Type B pancreatic cell (in vitro differentiated cells): ENCODE data around the gene ZG16. TPM values are rescaled to one million over a fixed set of nuclear protein-coding genes. Genes with fewer than 3 reads are reported as not detected.
"Not testable (repeated sequence)": the region's sequence is repeated elsewhere in the genome, so short reads cannot be mapped to it uniquely, and the experiment has no call there.

Experiments
- DNase-seq: peaks from one replicate; pipeline ENCODE4 v3.0.0; 2021; ENCODE audit warnings: mixed read lengths; ENCODE audit not compliant: unreplicated experiment; ENCODE audit errors: extremely low spot score
- H3K27ac Mint-ChIP-seq: 2 replicates; pipeline ENCODE4 v1.8.0; 2021; ENCODE audit warnings: mild to moderate bottlenecking, mixed read lengths
- H3K27me3 Mint-ChIP-seq: 2 replicates; pipeline ENCODE4 v1.8.0; 2021; ENCODE audit warnings: mixed read lengths
- H3K36me3 Mint-ChIP-seq: 2 replicates; pipeline ENCODE4 v1.8.0; 2021; ENCODE audit warnings: mixed read lengths
- H3K4me1 Mint-ChIP-seq: one replicate; pipeline ENCODE4 v1.8.0; 2021; ENCODE audit warnings: mixed read lengths; ENCODE audit not compliant: unreplicated experiment
- H3K4me3 Mint-ChIP-seq: 2 replicates; pipeline ENCODE4 v1.8.0; 2021; ENCODE audit warnings: mild to moderate bottlenecking, mixed read lengths
- H3K9me3 Mint-ChIP-seq: 2 replicates; pipeline ENCODE4 v1.8.0; 2021; ENCODE audit warnings: mixed read lengths
- CTCF ChIP-seq: fragments of 200-600 bp; sonication (generic); conservative IDR thresholded peaks from 2 replicates; pipeline ENCODE4 v1.5.0; 2021; ENCODE audit warnings: antibody characterized with exemption, mild to moderate bottlenecking
- total RNA-seq: library from RNA; stranded (reverse); gene quantifications from 2 replicates; pipeline ENCODE4 v1.2.1, GENCODE V29; 2021; ENCODE audit warnings: low replicate concordance

Gene ZG16
- total RNA-seq, 1 donor from 2014 or later = 0.85 TPM

GRCh38 chr16:29757950-29758466 lies 20.0 kb upstream of the ZG16 start:
- no peaks in the 10 kb centered on the region for H3K36me3 Mint-ChIP-seq
- H3K4me1 Mint-ChIP-seq = peaks cover 12% of the 10 kb centered on the region
- H3K27me3 Mint-ChIP-seq = no peaks in the 10 kb centered on the region
- peak; percentile 27 for TF ChIP-seq CTCF
- H3K4me3 Mint-ChIP-seq = no peak overlapping the region
- DNase-seq = no peak
- H3K9me3 Mint-ChIP-seq = no peaks in the 10 kb centered on the region
- H3K27ac Mint-ChIP-seq = peak overlapping the region; percentile 34

- Mint-ChIP-seq H3K4me1 (peaks cover 12% of the 10 kb centered on the region), H3K4me3 (peak overlapping the region; percentile 28), H3K27ac (peak overlapping the region; percentile 79), H3K27me3 (no peaks in the 10 kb centered on the region), H3K36me3 (no peaks in the 10 kb centered on the region), H3K9me3 (no peaks in the 10 kb centered on the region)
- no peak for DNase-seq
- TF ChIP-seq CTCF = no peak
These were observed 17.3 kb upstream of the ZG16 start for GRCh38 chr16:29760567-29761279.

GRCh38 chr16:29761280-29761651 lies 16.8 kb upstream of the ZG16 start:
- H3K27ac Mint-ChIP-seq, H3K36me3 Mint-ChIP-seq, H3K9me3 Mint-ChIP-seq, H3K4me3 Mint-ChIP-seq, DNase-seq, H3K27me3 Mint-ChIP-seq: not testable (repeated sequence)
- H3K4me1 Mint-ChIP-seq = peaks cover 12% of the 10 kb centered on the region

GRCh38 chr16:29761882-29762281 lies 16.2 kb upstream of the ZG16 start:
- no peak overlapping the region for H3K27ac Mint-ChIP-seq
- no peak overlapping the region for H3K4me3 Mint-ChIP-seq
- H3K9me3 Mint-ChIP-seq = no peaks in the 10 kb centered on the region
- H3K36me3 Mint-ChIP-seq = no peaks in the 10 kb centered on the region
- no peak for DNase-seq
- TF ChIP-seq CTCF = no peak
- no peaks in the 10 kb centered on the region for H3K27me3 Mint-ChIP-seq
- peaks cover 8% of the 10 kb centered on the region for H3K4me1 Mint-ChIP-seq

- Mint-ChIP-seq H3K9me3 (no peaks in the 10 kb centered on the region), H3K27me3 (no peaks in the 10 kb centered on the region), H3K36me3 (no peaks in the 10 kb centered on the region), H3K4me1 (peaks cover 7% of the 10 kb centered on the region), H3K4me3 (no peak overlapping the region), H3K27ac (no peak overlapping the region)
- TF ChIP-seq CTCF = no peak
- DNase-seq = no peak
These were observed 14.7 kb upstream of the ZG16 start for GRCh38 chr16:29763326-29763725.

- Mint-ChIP-seq H3K27ac (peak overlapping the region; percentile 78), H3K36me3 (no peaks in the 10 kb centered on the region), H3K27me3 (no peaks in the 10 kb centered on the region), H3K4me1 (peaks cover 9% of the 10 kb centered on the region), H3K9me3 (no peaks in the 10 kb centered on the region), H3K4me3 (no peak overlapping the region)
- DNase-seq = no peak
- no peak for TF ChIP-seq CTCF
These were observed 12.7 kb upstream of the ZG16 start for GRCh38 chr16:29765167-29766032.
